ENCODE results near the gene POLE.

DNA sequence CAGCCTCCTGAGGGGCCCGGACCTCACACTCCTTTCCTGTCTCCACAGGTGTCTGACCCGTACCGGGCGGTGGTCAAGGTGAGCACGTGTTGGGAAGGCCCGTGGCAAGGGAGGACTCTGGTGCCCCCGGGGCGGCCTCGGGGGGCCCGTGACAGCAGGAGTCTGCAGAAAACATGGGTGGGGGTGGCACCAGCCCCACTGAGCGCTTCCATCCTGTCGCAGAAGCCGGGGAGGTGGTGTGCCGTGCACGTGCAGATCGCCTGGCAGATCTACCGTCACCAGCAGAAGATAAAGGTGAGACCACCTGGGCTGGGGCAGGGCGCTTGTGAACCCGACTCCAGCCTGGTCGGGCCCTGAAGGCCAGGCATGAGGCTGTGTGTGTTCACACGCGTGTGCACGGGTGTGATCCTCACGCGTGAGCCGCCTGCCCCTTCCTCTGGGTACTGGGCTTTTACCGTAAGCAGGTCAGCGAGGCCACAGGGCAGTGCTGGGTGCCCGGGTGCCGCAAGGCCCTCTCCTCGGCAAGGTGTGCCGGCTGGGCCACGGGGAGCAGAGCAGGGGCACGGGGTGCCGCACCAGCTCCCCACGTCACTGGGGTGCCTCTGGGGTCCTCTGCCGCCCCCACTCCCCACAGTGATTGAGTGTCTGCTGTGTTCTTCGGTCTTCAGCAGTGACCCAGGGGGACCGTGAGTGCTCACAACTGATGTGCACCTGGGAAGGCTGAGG is 112.7 kb downstream of the POLE start:
- TF ChIP-seq, protein P1, sequence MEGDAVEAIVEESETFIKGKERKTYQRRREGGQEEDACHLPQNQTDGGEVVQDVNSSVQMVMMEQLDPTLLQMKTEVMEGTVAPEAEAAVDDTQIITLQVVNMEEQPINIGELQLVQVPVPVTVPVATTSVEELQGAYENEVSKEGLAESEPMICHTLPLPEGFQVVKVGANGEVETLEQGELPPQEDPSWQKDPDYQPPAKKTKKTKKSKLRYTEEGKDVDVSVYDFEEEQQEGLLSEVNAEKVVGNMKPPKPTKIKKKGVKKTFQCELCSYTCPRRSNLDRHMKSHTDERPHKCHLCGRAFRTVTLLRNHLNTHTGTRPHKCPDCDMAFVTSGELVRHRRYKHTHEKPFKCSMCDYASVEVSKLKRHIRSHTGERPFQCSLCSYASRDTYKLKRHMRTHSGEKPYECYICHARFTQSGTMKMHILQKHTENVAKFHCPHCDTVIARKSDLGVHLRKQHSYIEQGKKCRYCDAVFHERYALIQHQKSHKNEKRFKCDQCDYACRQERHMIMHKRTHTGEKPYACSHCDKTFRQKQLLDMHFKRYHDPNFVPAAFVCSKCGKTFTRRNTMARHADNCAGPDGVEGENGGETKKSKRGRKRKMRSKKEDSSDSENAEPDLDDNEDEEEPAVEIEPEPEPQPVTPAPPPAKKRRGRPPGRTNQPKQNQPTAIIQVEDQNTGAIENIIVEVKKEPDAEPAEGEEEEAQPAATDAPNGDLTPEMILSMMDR (IDR thresholded peaks at IDR 0.05): no peak
- no peak for TF ChIP-seq POLR2A (IDR thresholded peaks at IDR 0.05)

Measured in vagina (tissue), 2 donors.